Muscle of arm (tissue), 12 donors: Measurements from ENCODE around the gene CAVIN4. TPM values are rescaled to one million over a fixed set of nuclear protein-coding genes. Genes with fewer than 3 reads are reported as not detected.

ENCODE experiments used
- polyA plus RNA-seq, 12 donors: library from polyadenylated mRNA; unstranded; fragments of 120-200 nt; gene quantifications; one replicate each; pipeline ENCODE4 v1.2.1, GENCODE V29; 2013; ENCODE audit not compliant: insufficient read length in 12 of 12

The CAVIN4 gene
- polyA plus RNA-seq, 12 donors, result 72.0 to 315 (median 255) TPM; not detected in 1

Other genes with a start within 250 kb of the CAVIN4 start
- gene TEX10, start 225.1 kb upstream of the CAVIN4 start, polyA plus RNA-seq, result 10 to 100 TPM in 11 of 12 donors, not detected in 1; 22.3 to 33.2 (median 27.3) TPM
- gene MSANTD3, start 150.9 kb upstream of the CAVIN4 start, polyA plus RNA-seq, result 10 to 100 TPM in 11 of 12 donors, not detected in 1; 13.5 to 21.9 (median 16.5) TPM
- gene TMEFF1, start 104.9 kb upstream of the CAVIN4 start, polyA plus RNA-seq, result 1 to 10 TPM in 7 of 12 donors, under 1 TPM in 3, not detected in 2; 0.49 to 5.3 (median 1.4) TPM